Stimulated activated CD4-positive, alpha-beta T cell treated with anti-CD3 and anti-CD28 coated beads, TNF-alpha, amount 100 ng/mL, for 48 hours (primary cell): ENCODE data around the gene CDC14A.
"Not testable (repeated sequence)": the region's sequence is repeated elsewhere in the genome, so short reads cannot be mapped to it uniquely, and the experiment has no call there.

Source experiments
- DNase-seq, 3 donors: peaks; one replicate each; pipeline ENCODE4 v3.0.0-alpha.2; 2020; ENCODE audit warnings: low read depth in 3 of 3

The CDC14A gene

DNA sequence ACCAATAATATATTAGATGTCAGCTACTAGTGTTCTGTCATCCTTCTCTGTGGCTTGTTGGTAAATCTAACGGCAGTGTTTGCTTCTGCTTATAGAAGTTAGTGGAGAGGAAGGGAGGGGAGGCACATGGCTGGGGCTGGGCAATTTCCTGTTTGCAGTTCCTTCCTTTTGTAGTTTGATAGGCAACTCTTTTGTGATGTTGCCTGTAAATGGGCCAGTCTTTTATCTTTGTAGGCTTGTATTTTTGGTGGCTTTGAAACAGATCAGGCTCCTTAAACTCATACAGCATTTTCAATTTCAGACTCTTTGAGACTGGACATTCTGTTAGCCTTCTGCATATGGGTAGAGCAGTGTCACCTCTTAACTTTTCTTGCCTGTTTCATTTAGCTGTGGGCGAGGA lies 48.1 kb downstream of the CDC14A start:
- DNase-seq, result peak in 2 of 3 donors; percentile 8 to 11

DNA sequence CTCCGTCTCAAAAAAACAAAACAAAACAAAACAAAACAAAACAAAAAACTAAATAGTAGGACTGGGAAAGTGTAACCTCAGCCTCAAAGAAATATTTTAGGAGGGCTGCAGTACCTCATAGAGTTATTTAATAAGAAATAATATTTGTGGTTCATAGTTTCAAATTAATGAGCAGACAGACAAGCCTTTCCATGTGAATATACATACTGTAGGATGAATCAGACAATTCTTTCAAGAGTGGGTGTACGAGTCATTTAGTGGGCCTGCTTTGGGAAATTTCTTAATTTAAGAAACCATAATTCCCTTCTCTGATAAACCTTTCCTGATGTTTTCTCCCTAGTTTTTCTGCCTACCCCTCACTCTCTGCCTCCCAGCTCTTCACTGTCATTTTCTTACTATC lies 52.5 kb downstream of the CDC14A start:
- DNase-seq, result no peak

DNA sequence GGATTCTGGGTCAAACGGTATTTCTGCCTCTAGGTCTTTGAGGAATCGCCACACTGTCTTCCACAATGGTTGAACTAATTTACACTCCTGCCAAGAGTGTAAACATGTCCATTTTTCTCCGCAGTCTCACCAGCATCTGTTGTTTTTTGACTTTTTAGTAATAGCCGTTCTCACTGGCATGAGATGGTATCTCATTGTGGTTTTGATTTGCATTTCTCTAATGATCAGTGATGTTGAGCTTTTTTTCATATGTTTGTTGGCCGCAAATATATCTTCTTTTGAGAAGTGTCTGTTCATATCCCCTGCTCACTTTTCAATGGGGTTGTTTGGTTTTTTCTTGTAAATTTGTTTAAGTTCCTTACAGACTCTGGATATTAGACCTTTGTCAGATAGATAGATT lies 53.6 kb downstream of the CDC14A start:
- DNase-seq, result not testable (repeated sequence)

DNA sequence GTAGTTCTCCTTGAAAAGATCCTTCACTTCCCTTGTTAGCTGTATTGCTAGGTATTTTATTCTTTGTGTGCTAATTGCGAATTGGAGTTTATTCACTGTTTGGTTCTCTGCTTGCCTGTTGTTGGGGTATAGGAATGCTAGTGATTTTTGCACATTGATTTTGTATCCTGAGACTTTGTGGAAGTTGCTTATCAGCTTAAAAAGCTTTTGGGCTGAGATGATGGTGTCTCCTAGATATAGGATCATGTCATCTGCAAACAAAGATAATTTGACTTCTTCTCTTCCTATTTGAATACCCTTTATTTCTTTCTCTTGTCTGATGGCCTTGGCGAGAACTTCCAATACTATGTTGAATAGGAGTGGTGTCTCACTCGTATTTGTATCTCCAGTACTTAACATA lies 55.1 kb downstream of the CDC14A start:
- DNase-seq, result not testable (repeated sequence)

DNA sequence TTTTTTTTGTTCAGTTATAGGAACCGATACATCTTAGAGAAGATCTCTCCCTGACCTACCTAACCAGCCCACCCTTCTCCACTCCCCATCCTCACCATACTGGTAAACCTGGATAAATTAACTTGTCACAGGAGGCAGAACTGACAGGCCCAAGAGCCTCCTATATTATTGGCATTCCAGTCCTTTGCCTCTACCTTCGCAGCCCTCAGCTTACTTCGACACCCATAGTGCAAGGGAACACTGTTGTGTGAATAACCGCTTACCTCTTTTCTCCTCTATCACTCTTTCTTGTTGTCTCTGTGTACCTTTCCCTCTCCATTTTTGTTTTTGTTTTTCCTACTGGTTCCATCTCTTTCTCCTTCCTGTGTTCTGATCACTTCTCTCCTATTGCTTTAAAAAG lies 58.7 kb downstream of the CDC14A start:
- no peak for DNase-seq

DNA sequence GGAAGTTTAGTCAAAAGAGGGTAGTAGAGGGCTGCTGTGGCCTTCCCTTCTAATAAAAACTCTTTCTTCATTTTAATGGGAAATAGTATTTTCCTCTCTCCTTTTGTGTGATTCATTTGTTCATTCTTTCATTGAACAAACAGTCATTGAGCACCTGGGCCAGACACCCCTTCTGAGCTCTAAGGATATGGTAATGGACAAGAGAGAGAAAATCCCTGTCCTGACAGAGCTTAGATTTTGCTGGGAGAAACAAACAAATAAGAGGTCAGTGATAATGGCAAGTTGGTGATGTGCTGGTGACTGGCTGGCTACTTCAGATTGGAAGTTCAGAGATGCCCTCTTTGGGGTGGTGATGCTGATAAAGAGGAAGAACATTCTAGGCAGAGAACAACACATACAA lies 59.3 kb downstream of the CDC14A start:
- no peak for DNase-seq

DNA sequence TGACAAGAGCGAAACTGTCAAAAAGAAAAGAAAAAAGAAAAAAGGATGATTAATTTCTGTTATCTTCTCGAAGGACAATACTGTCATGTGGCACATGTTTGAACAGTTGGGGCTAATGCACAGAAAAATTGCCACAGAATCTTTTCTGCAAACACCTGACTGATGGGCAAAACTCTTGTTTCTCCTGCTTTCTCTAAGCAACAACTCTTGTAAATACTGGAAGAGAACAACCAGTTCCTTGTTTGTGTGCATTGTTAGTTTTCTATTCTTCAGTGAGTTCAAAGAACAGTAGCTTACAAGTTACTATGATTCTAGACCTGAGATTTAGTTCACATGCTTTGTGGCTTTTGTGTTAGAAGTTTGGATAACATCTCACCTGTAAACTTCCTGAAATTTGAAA lies 60.7 kb downstream of the CDC14A start:
- DNase-seq, result no peak

DNA sequence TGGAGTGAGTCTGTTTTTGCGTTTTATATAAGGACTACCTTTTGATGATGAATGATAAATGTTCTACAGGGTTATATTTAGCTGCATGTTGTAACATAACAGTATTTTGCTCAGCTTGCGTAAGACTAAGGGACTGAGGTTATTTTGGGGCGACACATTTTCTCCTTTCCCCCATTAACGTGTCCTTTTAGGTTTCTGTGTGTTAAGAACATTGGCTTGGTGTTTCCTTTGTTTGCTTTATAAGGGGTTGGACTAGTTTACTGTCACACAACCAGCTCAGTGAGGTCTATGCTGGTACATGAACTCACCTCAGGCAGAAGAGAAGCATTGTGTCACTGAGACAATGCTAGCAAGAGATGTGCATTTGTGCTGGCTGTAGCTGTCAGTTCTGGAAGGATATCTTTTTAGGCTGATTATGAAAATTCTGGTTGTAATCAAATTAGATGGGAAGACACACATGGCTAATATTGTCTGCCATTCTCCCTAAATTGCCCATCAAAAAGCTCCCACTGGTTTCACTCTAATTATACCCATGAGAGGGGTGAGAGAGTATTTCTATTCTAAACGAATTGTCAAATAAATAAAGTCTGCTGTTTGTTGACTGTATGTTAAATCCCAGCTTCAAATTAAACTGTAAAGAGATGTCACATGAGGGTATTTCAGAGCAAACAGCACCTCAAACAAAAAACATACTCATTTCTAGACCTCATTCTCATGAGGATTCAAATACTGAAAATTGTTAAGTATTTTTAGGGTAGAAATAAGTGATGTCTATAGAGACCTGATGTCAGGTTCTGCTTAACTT lies 62.6 kb downstream of the CDC14A start:
- no peak for DNase-seq

DNA sequence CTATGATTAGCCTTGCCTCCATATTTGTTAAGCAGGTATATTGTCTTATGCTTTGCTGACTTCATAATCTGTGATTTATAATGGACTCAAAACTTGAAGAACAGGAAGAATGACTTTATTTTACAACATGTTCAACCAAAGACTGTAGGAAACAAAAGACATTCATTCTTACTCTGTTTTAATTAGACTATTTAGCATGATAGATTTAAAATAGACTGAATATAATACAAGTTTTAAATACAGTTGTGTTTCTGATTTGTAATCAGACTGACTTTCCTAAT lies 63.1 kb downstream of the CDC14A start:
- no peak for DNase-seq

DNA sequence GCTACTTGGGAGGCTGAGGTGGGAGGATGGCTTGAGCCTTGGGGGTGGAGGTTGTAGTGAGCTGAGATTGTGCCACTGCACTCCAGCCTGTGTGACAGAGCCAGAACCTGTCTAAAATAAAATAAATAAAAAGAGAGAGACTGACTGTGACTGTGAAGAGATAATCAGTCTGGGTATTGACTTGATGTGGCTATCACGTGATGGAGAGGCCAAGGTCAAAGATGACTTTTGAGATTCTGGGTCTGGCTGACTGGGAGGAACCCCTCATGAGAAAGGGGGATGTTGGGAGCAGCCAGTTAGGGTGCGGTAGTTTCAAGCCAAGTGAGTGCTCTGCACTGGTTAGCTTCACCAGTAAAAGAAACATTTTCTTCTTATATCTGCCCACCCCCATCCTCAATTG lies 66.8 kb downstream of the CDC14A start:
- DNase-seq, result no peak

DNA sequence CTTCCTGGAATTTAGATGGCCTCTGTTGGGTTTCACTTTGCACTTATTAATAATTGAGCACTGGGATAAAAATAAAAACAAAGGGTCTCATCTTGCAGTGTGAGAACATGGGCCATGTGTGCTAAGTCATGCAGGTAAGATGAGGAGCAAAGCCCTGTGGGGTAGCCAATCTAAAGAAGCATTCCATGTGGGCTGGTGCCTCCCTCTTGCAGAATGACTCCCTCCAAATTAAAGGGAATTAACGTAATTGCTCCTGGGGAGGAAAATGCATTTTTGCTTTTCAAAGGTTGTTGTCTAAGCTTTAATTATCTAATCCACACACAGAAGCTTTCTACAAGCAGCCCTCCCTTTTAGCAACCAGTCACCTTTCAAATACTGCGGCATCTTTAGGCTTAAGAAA lies 69.8 kb downstream of the CDC14A start:
- no peak for DNase-seq

DNA sequence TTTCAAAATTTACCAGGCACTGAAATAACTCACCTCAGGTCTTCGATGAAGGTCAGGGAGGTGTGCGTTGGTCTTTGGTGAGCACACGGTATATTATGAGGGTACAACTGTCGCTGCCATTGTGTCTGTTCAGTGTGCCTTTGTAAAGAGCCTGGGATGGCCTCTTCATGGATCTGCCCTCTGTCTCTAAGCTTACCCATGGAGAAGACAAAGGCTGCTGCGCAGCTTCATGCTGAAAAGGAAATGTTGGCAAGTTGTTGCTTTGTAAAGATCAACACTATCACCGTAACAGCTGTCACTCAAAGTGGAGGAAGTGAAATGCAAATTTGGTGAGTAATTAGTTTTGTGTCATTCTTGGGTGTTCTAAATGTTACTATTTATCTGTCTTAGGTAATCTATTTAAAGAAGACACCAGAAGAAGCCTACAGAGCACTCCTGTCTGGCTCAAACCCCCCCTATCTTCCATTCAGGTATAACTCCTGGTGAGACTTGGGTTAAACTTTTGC lies 71.6 kb downstream of the CDC14A start:
- no peak for DNase-seq

DNA sequence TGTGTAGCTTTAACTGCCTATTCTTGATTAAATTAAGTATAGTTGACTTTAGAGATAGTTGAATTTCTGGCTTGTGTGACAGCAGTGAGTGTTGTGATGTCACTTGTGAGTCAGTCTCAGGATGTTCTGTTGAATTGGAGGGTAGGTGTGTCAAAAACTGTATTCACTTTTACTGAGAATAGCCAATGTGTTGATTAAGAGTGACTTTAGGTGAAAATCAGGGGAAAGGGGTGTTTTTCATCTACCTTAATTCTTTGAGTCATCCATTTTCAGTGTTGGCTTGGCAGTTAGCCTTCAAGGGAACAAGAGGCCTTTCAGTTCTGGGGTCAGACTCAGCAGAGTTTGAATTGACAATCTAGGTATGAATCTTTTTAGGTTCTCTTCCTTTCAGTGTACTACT lies 75.9 kb downstream of the CDC14A start:
- DNase-seq, result no peak

DNA sequence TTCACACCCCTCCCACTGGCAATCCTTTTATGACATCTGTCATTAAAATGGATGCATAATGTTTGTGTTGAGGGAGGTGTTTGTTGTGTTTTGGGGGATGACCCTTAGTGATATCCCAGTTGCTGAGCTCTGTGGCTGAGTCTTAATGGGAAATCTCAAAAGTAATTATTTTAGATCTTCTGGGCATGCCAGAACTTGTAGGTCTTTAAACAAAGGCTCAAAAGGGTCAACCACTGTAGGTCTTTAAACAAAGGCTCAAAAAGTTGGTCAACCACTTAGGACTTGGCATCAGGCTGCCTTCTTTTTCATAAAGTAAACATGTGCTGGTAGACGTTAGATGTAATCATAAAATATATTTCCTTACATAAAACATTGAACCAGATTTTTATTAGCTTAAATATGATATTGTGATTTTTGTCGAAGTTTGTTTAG lies 78.0 kb downstream of the CDC14A start:
- DNase-seq, result no peak

DNA sequence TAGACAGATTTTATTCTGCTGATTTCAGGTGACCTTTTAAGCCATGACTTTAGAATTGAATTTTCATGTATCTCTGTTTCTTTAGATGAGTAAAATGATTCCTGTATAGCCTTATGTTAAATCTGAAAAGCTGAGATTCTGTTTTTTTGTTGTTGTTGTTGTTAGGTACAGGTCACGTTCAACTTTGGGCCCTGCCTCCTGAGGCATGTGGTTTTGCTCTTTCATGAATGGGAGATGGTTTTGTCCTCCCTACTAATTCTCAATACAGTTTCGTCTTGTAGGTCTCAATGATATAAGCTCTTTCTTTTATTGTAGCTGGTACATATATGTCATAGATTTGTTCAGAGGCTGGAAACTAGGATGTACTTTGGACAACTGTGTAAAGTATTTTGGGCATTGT lies 79.6 kb downstream of the CDC14A start:
- no peak for DNase-seq

DNA sequence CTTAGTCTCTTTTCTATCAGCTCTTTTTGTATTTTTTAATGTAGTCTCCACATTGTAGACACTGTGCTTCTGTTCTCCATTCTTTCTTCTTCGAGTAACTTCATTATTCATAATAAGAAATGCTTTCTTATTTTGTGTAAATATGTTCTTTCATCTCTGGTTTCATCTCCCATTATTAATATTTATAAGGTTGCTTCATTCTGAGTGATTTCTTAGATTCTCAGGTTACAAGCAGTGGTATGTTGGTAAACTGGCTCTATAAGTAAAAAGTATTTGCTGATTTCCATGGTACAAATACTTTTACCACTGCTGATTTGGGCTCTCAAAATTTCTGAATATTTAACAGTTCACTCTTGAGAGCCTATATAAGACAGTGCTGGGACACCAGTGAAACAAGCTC lies 81.3 kb downstream of the CDC14A start:
- DNase-seq, result no peak

DNA sequence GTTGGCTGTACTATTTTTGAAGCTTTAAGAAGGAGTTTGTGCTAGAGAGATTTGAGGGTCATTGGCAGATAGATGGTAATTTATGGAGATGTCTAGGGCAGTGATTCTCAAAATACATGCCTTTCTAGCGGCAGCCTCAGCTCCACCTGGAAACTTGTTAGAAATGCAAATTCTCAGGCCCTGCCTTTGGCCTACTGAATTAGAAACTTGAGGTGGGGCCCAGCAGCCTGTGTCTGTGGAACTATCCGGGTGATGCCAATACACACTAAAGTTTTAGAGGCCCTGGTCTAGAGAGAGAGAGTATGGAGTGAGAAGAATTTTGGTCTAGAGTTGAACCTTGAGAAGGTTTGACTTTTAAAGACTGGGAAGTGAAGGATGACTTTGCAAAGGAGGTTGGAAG lies 82.5 kb downstream of the CDC14A start:
- DNase-seq, result no peak

DNA sequence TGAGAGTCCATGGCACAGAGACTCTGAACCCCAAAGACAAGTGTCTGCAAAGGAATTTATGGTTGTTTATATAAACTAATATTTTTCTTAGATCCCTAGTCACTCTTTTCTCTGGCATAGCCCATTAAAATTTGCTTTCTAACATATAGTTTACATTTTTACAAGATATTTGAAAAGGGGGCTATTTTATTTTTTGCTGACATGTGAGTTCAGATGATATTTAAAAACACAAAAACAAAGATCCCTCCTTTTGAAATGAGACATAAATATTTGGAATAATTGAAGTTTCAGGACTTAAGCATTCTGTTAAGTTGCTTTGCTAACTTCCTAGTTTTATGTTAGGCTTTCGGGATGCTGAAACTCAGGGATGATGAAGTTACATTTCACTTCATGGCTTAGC lies 86.1 kb downstream of the CDC14A start:
- no peak for DNase-seq

DNA sequence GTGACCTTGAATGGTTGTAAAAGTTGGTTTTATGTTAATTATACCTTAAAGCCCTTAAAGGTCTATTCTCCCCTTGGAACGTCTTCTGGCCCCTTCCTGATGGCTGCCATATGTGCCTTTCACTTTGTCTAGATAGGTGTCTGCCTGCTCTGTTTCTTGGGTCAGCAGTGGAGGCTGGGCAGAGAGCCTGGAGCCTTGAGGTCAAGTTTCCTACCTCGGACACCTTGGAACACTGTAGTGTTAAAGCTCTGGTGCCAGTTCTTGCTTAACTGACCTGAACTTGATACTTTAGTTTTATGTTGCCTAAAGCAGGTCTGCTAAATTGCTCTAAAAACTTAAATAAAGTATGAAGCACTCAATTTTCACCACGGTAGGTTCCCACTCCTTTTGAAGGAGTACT lies 86.5 kb downstream of the CDC14A start:
- no peak for DNase-seq

DNA sequence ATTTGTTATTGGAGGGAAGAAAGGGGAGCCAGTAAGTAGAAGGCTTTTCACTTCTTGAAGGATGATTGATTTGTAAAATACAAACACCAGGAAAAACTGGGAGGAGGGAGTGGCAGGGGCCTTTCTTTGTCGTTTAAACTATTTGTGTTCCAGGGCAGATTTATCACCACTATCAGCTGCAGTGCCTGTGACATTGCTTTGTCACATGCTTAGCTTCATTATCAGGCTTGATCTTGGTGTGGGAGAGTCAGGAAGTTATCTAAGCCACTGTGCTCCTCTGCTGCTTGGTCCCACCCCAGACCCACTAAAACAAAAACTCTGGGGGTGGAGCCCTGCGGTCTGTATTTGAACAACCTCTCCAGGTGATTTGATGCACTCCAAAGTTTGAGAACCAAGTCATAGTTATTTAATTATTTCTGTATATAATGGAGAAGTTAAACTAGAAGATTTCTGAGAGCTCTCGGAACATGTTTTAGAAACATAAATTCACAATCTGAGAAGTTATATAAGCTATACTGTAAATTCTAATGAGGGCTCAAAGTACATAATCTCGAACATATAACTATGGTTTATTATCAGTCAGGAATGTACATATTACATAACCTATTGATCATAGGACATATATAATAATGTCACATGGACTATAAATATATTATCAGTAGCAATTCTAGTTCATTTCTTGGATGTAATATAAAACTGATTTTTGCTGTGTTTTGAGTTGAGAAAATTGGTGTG lies 87.9 kb downstream of the CDC14A start:
- DNase-seq, result peak; percentile 44 to 59 (median 45)

DNA sequence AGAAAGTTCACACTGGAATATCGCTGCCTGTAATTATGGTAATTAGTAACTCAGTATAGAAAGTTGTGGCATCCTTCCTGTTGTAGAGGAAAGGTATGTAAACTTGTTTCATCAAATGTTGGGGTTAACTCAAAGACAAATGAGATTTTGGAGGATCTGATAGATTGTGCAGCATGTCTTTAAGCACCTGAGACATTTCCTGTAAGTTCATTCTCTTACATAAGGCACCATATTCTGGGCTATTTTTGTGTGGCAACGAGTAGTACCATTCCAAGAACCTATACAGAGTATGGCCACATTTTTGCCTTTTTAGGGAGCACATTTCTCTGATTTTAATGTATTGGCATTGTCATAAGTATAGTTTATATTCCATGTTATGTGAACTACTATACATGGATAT lies 88.8 kb downstream of the CDC14A start:
- DNase-seq, result no peak

DNA sequence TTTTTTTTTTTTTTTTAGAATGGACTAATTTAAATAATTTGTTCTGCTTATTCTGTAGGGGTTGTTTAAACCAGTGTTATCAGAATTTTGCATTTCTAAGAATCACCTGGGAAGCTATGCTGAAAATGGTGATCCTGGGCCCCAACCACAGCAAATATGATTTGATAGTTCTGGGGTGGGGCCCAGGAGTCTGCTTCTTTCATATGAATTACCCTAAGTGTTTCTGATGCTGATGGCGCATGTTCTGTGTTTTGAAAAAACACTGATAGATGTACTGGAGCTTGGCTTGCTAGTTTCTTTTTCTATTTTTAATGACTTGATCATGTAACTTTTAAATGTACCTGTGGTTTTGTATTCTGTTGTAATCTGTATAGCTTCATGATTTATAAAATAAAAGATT lies 89.3 kb downstream of the CDC14A start:
- DNase-seq, result no peak

DNA sequence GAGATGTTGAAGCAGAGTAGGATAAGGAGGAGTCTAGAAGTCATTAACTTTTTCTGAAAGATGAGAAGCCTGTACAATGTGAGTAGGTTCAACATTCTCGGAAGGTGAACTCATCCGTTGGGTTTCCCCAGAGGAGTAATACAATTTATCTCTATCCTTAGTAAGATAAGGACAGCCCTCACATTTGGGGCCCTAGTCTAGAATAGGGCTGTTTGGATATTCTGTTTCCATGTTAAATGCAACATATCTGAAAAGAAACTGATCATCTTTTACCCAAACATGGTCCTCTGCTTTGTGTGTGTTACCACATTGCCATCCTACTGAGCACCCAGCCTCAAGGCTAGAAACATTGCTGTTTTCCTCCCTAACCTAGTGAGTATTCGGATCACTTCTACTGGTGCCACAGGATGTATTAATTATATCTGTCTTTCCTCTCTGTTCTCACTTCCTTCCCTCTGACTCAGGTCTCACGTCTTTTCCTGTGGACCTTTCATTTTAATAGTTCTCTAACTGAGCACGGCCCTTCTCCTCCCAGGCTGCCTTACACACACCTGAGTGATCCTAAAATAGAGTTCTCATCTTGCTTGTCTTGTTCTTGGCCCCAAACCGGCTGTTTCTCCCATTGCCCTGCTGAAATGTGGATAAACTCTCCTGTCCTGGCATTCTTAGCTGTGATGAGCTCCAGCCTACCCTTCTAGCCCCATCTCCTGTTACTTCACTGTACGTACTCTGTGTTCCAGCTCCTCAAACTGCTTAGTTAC lies 91.7 kb downstream of the CDC14A start:
- DNase-seq, result no peak
